Fibroblast of lung (primary cell): ENCODE results near the gene MSTN.

Source experiments
- CTCF ChIP-seq, 2 donors: IDR thresholded peaks in 1 of 2; conservative IDR thresholded peaks in 1 of 2; 1 replicate in 1 of 2; 2 replicates in 1 of 2; pipeline ENCODE4 v1.5.1; 2011 to 2012; ENCODE audit warnings: low read length in 2 of 2, control low read depth in 1 of 2, inconsistent platforms in 1 of 2, low read depth in 1 of 2, mild to moderate bottlenecking in 1 of 2
- EZH2 ChIP-seq: IDR thresholded peaks from 2 replicates; pipeline ENCODE4 v1.5.1; 2012; ENCODE audit warnings: low read length, control low read depth, mild to moderate bottlenecking; ENCODE audit errors: missing control alignments

- TF ChIP-seq CTCF (conservative IDR thresholded peaks at IDR 0.05 in 1 of 2, IDR thresholded peaks at IDR 0.05 in 1 of 2; ENCODE audit: low read depth in 1 of 2, low read length in 2 of 2) (no peak), EZH2 (no peak)
These were observed 48.2 kb upstream of the MSTN start for GRCh38 chr2:190110699-190111098.
